ENCODE measurements around the gene BRPF3.

- no peak for TF ChIP-seq CTCF (IDR thresholded peaks at IDR 0.05)
- no peak for TF ChIP-seq POLR2A (IDR thresholded peaks at IDR 0.05)
These were observed 28.4 kb downstream of the BRPF3 start for GRCh38 chr6:36224918-36225461.
